ENCODE data around the gene CNTNAP4.

CNTNAP4 gene

DNA sequence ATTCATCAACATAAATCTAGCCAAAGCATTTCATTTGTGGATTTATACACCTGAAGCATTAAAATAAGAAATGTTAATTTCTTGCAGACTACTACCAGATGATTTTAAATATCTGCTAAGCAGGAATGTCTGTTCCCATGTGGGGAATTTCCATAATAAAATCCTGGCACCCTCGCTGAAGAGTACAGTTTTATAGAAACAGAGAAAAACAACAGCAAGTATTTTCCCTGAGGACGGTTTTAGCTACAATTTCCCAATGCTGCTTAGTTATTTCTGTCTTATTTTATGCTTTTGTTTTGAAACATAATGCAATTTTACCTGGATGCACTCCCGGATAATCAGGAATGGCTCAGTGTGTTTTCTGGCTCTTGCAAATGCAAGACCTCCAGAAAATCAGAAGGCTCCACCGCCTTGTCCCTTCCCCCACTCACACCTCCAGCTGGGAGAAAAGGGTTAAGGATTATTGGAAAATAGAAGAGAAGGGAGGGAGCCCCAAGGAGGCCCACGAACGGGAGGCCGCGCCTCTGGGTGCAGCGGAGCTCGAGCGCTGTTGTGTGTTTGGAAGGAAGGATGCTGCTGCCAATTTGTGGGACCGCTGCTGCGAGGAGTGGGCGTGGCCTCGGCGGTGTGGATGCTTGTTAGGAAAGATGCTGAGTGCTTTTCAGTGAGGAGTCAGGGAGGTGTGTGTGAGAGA lies at the start of gene CNTNAP4:
CNTNAP4 (plus strand) TSS at position 657 of the 694 bp plus-strand sequence. CDS start 262 bp downstream, outside the sequence.
- no peak for DNase-seq

DNA sequence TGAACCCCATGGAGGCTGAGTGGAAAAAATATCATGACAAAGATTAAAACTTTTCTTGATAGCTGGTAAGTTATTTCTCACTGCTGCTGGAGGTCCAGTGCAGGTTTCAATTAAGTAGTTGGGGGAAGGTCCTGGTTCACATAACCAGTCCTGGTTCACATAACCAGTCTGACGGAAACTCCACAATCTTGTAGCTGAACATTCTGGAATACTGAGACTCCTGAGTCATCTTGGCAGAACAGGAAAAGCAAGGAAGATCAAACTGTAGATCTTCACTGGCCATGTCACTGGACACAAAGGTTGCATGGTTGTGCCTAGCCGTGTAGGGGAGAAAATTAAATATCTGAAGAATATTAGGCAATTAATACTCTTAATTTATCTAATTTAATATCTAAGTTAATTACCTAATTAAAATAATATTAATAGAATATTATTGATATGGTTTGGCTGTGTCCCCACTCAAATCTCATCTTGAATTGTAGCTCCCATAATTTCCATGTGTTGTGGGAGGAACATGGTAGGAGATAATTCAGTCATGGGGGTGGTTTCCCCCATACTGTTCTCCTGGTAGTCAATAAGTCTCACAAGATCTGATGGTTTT lies 48.6 kb upstream of the CNTNAP4 start:
- no peak for DNase-seq

DNA sequence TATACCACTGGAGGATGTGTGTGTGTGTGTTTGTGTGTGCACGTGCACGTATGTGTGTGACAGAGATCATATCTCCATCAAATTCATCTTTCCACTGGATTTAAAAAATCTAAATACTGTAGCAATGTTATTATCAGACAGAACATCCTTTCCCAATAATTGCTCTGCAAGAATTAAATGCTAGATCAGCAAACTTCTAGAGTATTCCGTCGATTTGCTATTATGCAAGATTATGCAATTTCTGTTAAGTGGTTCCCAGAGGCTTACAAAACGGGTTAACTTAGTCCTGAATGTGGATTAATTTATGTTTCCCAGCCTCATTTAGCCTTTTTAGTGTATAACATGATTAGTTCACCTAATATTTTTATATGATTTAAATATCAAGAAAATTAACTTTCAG lies 44.5 kb upstream of the CNTNAP4 start:
- no peak for DNase-seq

- no peak for DNase-seq
Measured at GRCh38 chr16:76235025-76235424, 42.2 kb upstream of the CNTNAP4 start.

- no peak for DNase-seq
Measured at GRCh38 chr16:76235426-76235825, 41.8 kb upstream of the CNTNAP4 start.

DNA sequence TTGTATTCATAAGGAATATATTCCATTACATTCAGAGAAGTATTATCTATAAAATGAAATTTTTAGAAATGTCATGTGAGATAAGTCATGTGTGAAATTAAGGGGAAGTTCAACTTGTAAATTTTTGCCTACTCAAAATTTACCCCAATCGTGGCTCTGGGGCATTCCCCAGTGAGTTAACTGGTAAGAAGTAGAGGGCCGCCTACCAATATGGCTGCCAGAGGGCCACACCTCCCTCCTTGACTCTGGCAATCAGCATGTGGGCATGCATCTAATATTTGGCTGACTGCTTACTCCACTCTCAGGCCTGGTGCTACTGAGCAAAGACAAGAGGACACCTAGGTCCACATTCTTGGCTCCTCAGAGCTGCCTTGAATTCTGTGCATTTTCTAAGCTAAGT lies 39.7 kb upstream of the CNTNAP4 start:
- DNase-seq, result no peak

DNA sequence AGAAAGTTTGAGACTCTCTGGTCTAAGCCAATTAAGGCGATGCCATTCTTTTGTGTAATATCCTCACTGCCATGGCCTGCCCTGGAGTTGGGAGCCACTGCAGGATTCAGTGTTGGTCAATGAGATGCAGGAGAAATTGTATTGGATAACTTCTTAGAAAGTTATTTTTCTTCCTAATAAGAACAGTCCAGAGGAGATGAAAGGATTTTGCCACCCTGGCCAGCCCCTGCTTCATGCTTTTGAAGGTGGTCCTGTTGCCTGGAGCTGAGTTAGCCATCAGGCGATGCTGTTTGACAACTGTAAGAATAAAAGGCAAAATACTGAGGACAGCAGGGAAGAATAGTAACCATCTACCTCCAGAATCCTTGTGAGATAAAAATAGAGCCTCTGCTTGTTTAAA lies 35.4 kb upstream of the CNTNAP4 start:
- no peak for DNase-seq

DNA sequence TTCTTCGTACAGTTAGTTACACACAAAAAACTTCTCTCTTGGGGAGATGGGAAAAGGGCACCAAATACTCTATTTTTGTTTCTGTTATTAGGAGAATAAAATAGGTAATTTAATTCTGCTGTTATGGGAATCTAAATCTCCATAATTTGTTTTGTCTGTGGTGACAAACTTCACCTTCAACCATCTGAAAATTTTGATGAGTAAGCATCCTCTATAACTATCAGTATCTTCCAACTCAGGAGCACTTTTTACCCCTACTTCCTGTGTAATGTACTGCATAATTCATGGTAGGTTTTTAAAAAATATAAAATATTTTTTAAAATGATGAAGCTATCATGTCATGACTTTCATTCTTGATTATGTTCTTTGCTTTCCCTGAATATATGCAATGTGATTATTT lies 33.6 kb upstream of the CNTNAP4 start:
- DNase-seq, result no peak

GRCh38 chr16:76246587-76246986 lies 30.6 kb upstream of the CNTNAP4 start:
- DNase-seq, result no peak

GRCh38 chr16:76265434-76266045 lies 11.7 kb upstream of the CNTNAP4 start:
- DNase-seq, result peak; percentile 57

DNA sequence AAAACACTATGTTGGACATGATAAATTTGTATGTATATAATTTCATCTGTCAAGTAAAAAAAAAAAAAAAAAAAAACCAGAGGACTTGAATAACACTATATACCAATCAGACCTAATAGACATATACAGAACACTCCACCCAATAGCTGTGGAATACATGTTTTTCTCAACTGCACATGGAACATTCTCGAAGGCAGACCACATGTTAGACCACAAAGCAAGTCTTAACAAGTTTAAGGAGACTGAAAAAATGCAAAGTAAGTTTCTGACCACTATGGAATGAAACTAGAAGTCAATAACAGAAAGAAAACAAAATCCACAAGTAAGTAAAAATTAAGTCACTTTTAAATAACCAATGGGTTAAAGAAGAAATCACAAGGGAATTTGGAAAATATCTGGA lies 8.4 kb upstream of the CNTNAP4 start:
- DNase-seq, result no peak

DNA sequence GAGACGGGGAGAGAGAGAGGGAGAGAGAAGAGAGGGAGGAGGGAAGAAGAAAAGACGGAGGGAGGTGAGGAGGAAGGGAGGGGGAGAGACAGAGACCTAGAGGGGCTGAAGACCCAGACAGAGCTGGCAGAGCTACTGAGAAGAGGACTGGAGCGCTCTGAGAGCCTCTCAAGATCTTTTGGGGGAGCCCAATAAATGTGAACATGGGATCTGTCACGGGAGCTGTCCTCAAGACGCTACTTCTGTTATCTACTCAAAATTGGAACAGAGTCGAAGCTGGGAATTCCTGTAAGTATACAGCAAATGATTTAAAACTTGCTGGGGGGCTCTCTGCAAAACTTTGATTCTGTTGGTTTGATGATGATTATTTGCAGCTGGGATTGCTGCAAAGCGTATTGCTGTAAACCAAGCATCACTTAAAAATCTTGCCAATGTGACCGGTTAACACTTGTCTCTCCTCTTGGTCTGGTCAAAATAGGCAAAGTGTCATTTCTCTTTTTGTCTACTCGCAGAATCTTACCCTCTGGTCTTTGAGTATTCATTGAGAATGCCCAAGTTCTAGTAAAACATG lies 344 bp downstream of the CNTNAP4 start:
- DNase-seq, result no peak

DNA sequence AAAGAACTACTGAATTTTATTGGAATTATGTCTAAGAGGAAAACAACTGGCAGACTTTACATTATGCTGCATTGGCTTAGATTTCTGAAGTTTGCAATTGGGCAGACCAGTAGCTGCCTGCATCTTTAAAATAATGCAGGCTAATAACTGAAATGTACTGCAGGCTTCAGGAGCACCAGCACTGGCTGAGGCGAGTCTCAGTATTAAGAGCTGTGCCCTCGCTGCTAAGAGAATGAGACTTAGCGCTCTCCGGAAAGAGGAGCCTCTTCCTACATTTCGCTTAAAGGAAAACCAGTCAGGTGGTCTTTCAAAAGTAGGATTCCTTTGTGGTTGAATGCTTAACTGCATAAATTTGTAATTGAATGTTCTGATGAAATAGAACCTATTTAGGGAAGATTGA lies 885 bp downstream of the CNTNAP4 start:
- DNase-seq, result no peak

- DNase-seq, result peak; percentile 1
Measured at GRCh38 chr16:76278980-76279379, 1.8 kb downstream of the CNTNAP4 start.

DNA sequence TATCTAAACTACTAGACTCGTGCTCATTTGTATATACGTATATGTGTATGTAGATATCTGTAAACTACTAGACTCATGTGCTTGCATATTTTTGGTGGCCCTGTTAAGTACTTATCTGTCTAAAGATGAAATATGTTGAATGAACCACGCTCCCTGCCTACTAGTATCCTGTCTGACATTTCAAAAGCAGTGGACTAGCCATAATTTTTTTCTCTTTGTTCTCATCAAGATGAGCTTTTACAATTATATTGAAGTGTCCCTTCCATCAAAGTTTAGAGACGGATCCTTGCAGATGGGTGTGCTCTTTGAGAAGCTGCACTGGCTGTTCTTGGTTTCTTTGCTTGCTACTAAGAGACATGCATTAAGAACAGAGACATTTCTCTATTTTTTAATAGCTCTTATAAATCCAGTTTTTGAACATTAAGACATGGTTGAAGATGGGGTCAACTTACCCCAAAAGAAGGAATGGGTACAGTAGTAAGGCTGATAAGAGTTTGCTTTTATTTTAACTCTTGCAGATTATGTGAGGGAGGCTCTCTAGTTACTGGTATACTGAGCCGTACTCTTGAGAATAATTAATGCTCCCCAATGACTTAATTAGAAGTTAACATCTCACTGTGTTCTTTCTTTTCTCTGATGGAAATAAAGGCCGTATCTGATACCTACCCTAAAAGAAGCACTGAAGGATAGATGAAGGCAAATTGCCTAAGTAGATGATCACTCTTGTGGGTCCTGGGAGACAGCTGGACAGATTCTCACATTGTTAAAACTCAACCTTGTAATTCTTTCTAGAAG lies 3.4 kb downstream of the CNTNAP4 start:
- no peak for DNase-seq

DNA sequence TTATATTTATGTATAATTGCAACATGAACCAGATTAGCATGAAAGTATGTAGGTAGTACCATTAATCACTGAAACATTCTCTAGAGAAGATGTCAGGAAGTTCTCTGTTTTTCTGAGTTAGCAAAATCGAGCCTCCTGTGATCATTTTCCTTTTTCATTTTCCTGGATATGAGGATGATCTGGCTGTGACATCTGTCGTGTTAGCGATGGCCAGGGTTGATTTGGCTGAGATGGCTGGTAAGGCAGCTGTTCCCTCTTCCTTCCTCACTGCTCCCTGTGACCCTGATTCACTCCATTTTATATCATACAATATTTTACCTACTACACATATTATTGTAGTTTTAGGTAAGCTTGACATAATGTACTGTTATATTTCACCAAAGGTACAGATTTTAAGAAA lies 10.3 kb downstream of the CNTNAP4 start:
- DNase-seq, result no peak

DNA sequence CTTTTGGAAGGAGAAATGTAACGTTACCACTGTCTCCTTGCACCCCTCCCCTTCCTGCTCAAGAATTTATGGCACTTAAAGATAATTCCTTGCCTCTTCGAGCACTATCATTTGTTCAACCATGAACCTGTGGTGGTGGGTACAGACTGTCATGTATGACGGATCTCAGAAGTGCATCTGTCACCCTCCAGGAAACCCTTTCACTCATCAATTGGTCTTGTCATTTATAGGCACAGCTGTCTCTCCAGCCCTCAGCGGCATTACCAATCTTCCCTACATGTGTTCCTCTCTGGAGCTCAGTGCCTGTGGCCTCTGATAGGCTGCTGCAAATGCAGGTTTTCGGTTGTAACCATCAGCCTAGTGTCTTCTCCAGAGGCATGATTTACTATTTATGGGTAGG lies 15.0 kb downstream of the CNTNAP4 start:
- DNase-seq, result no peak

- DNase-seq, result no peak
Measured at GRCh38 chr16:76293980-76294379, 16.8 kb downstream of the CNTNAP4 start.

DNA sequence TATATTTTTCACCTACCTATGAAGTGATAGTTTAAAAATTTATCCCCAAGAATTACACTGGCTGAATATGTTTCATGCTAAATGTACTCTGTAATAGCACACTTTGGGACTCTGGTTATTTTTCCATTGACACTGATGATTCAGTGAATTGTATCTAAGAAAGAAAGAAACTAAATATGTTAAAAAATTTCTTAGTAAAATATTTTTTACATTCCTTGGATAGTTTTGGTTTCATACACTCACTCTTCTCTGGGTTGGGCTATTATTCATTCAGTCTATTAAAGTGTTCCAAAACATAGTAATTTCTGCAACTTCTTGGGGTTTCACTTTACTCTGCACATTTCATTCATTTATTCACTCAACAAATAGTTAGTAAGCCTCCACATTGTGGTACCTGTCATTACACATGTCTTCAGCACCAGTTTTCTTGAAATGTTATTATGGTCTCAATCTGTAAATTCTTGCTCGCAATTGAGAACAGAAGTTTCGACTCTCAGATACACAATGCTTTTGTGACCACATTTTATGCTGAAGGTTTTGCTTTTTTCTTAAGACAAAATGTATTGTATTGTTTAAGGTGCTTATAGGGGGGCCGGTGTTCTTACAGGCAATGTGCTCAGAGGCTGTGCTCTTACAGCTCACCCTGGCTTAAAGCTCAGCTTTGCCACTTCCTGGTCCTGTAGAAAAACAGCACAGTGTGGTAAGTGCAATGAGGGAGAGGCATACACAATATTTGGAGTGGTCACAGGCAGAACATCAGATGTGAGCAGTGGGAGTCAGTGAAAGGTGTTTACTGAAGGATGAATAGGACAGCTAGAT lies 17.4 kb downstream of the CNTNAP4 start:
- DNase-seq, result no peak

- DNase-seq, result no peak
Measured at GRCh38 chr16:76297941-76298340, 20.7 kb downstream of the CNTNAP4 start.

- DNase-seq, result no peak
Measured at GRCh38 chr16:76303637-76304314, 26.6 kb downstream of the CNTNAP4 start.

Data from hematopoietic multipotent progenitor cell treated with erythropoietin and hydrocortisone succinate and interleukin-3 and kit ligand, for 6 days (in vitro differentiated cells).